MM.1S (cell line): ENCODE data around the gene SPRED1.

Experiments used
- DNase-seq: peaks from one replicate; pipeline ENCODE4 v3.0.0-alpha.2; 2015
- H2AFZ ChIP-seq: fragments of 300-600 bp; sonication (generic); 2 replicates; pipeline ENCODE4 v1.6.0; 2016; ENCODE audit warnings: antibody characterized with exemption, low read length
- H3F3A ChIP-seq: fragments of 300-600 bp; sonication (generic); 2 replicates; pipeline ENCODE4 v1.6.1; 2016; ENCODE audit warnings: mild to moderate bottlenecking, antibody characterized with exemption, low read length, moderate library complexity, mixed read lengths; ENCODE audit not compliant: insufficient read depth
- H3K27ac ChIP-seq: fragments of 300-600 bp; sonication (generic); 2 replicates; pipeline ENCODE4 v1.5.1; 2016; ENCODE audit warnings: mild to moderate bottlenecking, low read length
- H3K27me3 ChIP-seq: fragments of 300-600 bp; sonication (generic); replicated peaks from 2 replicates; pipeline ENCODE4 v1.6.0; 2016; ENCODE audit warnings: low read length; ENCODE audit not compliant: insufficient read depth
- H3K36me3 ChIP-seq: fragments of 300-600 bp; sonication (generic); replicated peaks from 2 replicates; pipeline ENCODE4 v1.6.1; 2016; ENCODE audit warnings: mild to moderate bottlenecking, low read length, mixed read lengths; ENCODE audit not compliant: insufficient read depth
- H3K4me1 ChIP-seq: fragments of 300-600 bp; sonication (generic); 2 replicates; pipeline ENCODE4 v1.6.1; 2016; ENCODE audit warnings: low read length, mixed read lengths
- H3K4me2 ChIP-seq: fragments of 300-600 bp; sonication (generic); 2 replicates; pipeline ENCODE4 v1.6.0; 2016; ENCODE audit warnings: low read depth, low read length
- H3K4me3 ChIP-seq: fragments of 300-600 bp; sonication (generic); 2 replicates; pipeline ENCODE4 v1.5.1; 2016; ENCODE audit warnings: low read length, mixed read lengths
- H3K79me2 ChIP-seq: fragments of 300-600 bp; sonication (generic); 2 replicates; pipeline ENCODE4 v1.6.1; 2016; ENCODE audit warnings: mixed run types, low read length, mixed read lengths
- H3K9ac ChIP-seq: fragments of 300-600 bp; sonication (generic); 2 replicates; pipeline ENCODE4 v1.6.1; 2016; ENCODE audit warnings: low read length, mixed read lengths
- H3K9me2 ChIP-seq: fragments of 300-600 bp; sonication (generic); replicated peaks from 2 replicates; pipeline ENCODE4 v1.6.1; 2016; ENCODE audit warnings: mild to moderate bottlenecking, low read length, mixed read lengths; ENCODE audit not compliant: insufficient read depth
- H3K9me3 ChIP-seq: fragments of 300-600 bp; sonication (generic); replicated peaks from 2 replicates; pipeline ENCODE4 v1.6.1; 2016; ENCODE audit warnings: mild to moderate bottlenecking, low read length, mixed read lengths; ENCODE audit not compliant: insufficient read depth
- H4K20me1 ChIP-seq: fragments of 300-600 bp; sonication (generic); 2 replicates; pipeline ENCODE4 v1.6.1; 2016; ENCODE audit warnings: mild to moderate bottlenecking, low read length, moderate library complexity, mixed read lengths; ENCODE audit not compliant: insufficient read depth
- EZH2 ChIP-seq: fragments of 300-600 bp; sonication (generic); optimal IDR thresholded peaks from 2 replicates; pipeline ENCODE3; 2017; ENCODE audit warnings: low read depth, mild to moderate bottlenecking, antibody characterized with exemption, low read length, mixed read lengths
- EZH2phosphoT487 ChIP-seq: fragments of 300-600 bp; sonication (generic); IDR thresholded peaks from 2 replicates; pipeline ENCODE4 v1.6.1; 2018; ENCODE audit warnings: antibody characterized with exemption, low read length
- TF ChIP-seq, protein P1 (sequence below): fragments of 300-600 bp; sonication (generic); IDR thresholded peaks from 2 replicates; pipeline ENCODE4 v1.5.1; 2016; ENCODE audit warnings: antibody characterized with exemption, low read length, mixed read lengths

Gene SPRED1

GRCh38 chr15:38324939-38325647 lies 72.5 kb downstream of the SPRED1 start:
- peaks cover 5% of the 10 kb centered on the region; the same call in 1 of the 2 replicates for H3K79me2 ChIP-seq
- TF ChIP-seq EZH2phosphoT487 (no peak), EZH2 (no peak)
- TF ChIP-seq, protein P1, sequence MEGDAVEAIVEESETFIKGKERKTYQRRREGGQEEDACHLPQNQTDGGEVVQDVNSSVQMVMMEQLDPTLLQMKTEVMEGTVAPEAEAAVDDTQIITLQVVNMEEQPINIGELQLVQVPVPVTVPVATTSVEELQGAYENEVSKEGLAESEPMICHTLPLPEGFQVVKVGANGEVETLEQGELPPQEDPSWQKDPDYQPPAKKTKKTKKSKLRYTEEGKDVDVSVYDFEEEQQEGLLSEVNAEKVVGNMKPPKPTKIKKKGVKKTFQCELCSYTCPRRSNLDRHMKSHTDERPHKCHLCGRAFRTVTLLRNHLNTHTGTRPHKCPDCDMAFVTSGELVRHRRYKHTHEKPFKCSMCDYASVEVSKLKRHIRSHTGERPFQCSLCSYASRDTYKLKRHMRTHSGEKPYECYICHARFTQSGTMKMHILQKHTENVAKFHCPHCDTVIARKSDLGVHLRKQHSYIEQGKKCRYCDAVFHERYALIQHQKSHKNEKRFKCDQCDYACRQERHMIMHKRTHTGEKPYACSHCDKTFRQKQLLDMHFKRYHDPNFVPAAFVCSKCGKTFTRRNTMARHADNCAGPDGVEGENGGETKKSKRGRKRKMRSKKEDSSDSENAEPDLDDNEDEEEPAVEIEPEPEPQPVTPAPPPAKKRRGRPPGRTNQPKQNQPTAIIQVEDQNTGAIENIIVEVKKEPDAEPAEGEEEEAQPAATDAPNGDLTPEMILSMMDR: no peak
- H3K36me3 ChIP-seq: peaks cover 4% of the 10 kb centered on the region; the same call in 1 of the 2 replicates
- no peaks in the 10 kb centered on the region for H3K4me1 ChIP-seq
- no peaks in the 10 kb centered on the region for H3K9me2 ChIP-seq
- DNase-seq: no peak
- no peaks in the 10 kb centered on the region for H3K9me3 ChIP-seq
- H3K4me2 ChIP-seq: no peak overlapping the region
- no peaks in the 10 kb centered on the region for H3K27me3 ChIP-seq
- no peaks in the 10 kb centered on the region for H4K20me1 ChIP-seq
- no peaks in the 10 kb centered on the region for H3F3A ChIP-seq
- no peak overlapping the region for H2AFZ ChIP-seq
- H3K4me3 ChIP-seq: no peak overlapping the region
- no peak overlapping the region for H3K9ac ChIP-seq
- H3K27ac ChIP-seq: no peak overlapping the region

DNA sequence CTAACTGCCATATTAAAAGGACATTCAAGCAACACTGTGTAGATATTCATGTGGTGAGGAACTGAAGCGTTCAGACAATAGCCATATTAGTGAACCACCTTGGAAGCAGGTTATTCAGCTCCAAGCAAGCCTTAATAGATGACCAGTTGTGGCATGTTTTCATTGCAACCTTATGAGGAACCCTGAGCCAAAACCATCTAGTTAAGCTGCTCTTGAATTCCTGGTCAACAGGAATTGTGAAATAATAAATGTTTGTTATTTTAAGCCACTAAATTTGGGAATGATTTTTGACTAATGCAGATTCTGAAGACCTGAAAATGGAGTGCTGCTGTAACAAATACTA lies 73.0 kb downstream of the SPRED1 start:
- no peaks in the 10 kb centered on the region for H3K9me2 ChIP-seq
- no peaks in the 10 kb centered on the region for H3K9me3 ChIP-seq
- H3K27ac ChIP-seq: no peak overlapping the region
- peaks cover 4% of the 10 kb centered on the region; the same call in 1 of the 2 replicates for H3K36me3 ChIP-seq
- no peaks in the 10 kb centered on the region for H3F3A ChIP-seq
- H3K4me1 ChIP-seq: no peaks in the 10 kb centered on the region
- no peak overlapping the region for H2AFZ ChIP-seq
- H3K79me2 ChIP-seq: peaks cover 4% of the 10 kb centered on the region; the same call in 1 of the 2 replicates
- no peaks in the 10 kb centered on the region for H4K20me1 ChIP-seq
- H3K9ac ChIP-seq: no peak overlapping the region
- no peaks in the 10 kb centered on the region for H3K27me3 ChIP-seq
- no peak overlapping the region for H3K4me2 ChIP-seq
- H3K4me3 ChIP-seq: no peak overlapping the region
- no peak for TF ChIP-seq EZH2
- no peak for TF ChIP-seq EZH2phosphoT487
- TF ChIP-seq, protein P1: no peak
- DNase-seq: no peak

DNA sequence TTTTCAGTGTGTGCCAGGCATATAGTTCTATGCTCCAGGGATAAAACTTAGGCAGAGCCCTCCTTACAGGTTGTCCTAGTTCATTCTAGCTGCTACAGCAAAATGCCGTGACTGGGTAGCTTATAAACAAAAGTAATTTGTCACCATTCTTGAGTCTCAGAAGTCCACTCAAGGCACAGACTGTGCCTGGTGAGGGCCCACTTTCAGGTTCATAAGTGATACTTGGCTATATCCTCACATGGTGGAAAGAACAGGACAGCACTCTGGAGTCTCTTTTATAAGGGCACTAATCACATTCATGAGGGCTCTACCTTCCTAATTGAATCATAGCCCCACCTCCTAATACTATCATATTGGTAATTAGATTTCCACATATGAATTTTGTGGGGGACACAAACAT lies 80.1 kb downstream of the SPRED1 start:
- Histone ChIP-seq H3K27me3 (no peaks in the 10 kb centered on the region), H2AFZ (no peak overlapping the region), H3K4me2 (no peak overlapping the region), H3K27ac (no peak overlapping the region), H3K9me3 (no peaks in the 10 kb centered on the region), H3K9ac (no peak overlapping the region), H3K9me2 (no peaks in the 10 kb centered on the region), H3K79me2 (no peaks in the 10 kb centered on the region), H3F3A (no peaks in the 10 kb centered on the region), H3K4me3 (no peak overlapping the region), H3K36me3 (no peaks in the 10 kb centered on the region), H3K4me1 (no peaks in the 10 kb centered on the region), H4K20me1 (no peaks in the 10 kb centered on the region)
- DNase-seq: no peak
- TF ChIP-seq, protein P1: no peak
- TF ChIP-seq EZH2 (no peak), EZH2phosphoT487 (no peak)
